Psoas muscle (tissue), 8 donors: Measurements from ENCODE around the gene GRK7. TPM values are rescaled to one million over a fixed set of nuclear protein-coding genes. Genes with fewer than 3 reads are reported as not detected.
"Not testable (repeated sequence)": the region's sequence is repeated elsewhere in the genome, so short reads cannot be mapped to it uniquely, and the experiment has no call there.

Source experiments
- ATAC-seq, 4 donors: fragments of 200-7000 bp; cut with Tn5 transposase; one replicate each; pipeline ENCODE4 v1.9.1; 2020; ENCODE audit warnings: moderate library complexity in 3 of 4, mild to moderate bottlenecking in 2 of 4
- DNase-seq, 2 donors: peaks; one replicate each; pipeline ENCODE4 v3.0.0-alpha.2; 2020
- H3K27ac ChIP-seq: fragments of 200-600 bp; one replicate; pipeline ENCODE4 v1.8.0; 2022
- H3K27me3 ChIP-seq, 3 donors: fragments of 200-600 bp in 1 of 3; one replicate each; pipeline versions ENCODE4 v1.6.1 to v1.8.0; 2013 to 2022; ENCODE audit warnings: low read length in 2 of 3, mild to moderate bottlenecking in 2 of 3, moderate library complexity in 1 of 3; ENCODE audit not compliant: insufficient read depth in 3 of 3
- H3K36me3 ChIP-seq, 2 donors: fragments of 200-600 bp in 1 of 2; one replicate each; pipeline versions ENCODE4 v1.6.1 to v1.8.0; 2013 to 2022; ENCODE audit warnings: low read depth in 1 of 2, mild to moderate bottlenecking in 1 of 2, moderate library complexity in 1 of 2; ENCODE audit not compliant: insufficient read depth in 1 of 2
- H3K4me1 ChIP-seq: fragments of 200-600 bp; one replicate; pipeline ENCODE4 v1.8.0; 2022
- H3K4me3 ChIP-seq: fragments of 200-600 bp; one replicate; pipeline ENCODE4 v1.8.0; 2022; ENCODE audit warnings: mild to moderate bottlenecking
- H3K9me3 ChIP-seq: fragments of 200-600 bp; one replicate; pipeline ENCODE4 v1.8.0; 2022
- CTCF ChIP-seq: fragments of 200-600 bp; IDR thresholded peaks from one replicate; pipeline ENCODE4 v1.8.0; 2022; ENCODE audit warnings: antibody characterized with exemption
- WGBS, 3 donors: extraction: QIAGEN DNeasy Blood & Tissue Kit; methylation state at CpG; one replicate each; pipeline versions ENCODE4 v1.1.6 to v1.1.7; 2013; 5-methylcytosine and 5-hydroxymethylcytosine counted together
- intact Hi-C, 2 donors: fragments of 100-400 bp; cut with DNase I; formaldehyde crosslinking; loops; one replicate each; pipeline versions ENCODE4 v1.11.0 to v1.14.2; 2022
- polyA plus RNA-seq, 3 donors: library from polyadenylated mRNA; stranded (reverse); fragments of 200-250 nt; gene quantifications; one replicate each; pipeline ENCODE4 v1.2.3, GENCODE V29; 2013
- total RNA-seq, 4 donors: library from RNA; stranded (reverse); fragmentation: NEBNext Ultra II Directional in 2 of 4; extraction: Animal tissue kit (Norgen Biotek cat#: 25700) in 2 of 4; gene quantifications; one replicate each; pipeline versions ENCODE4 v1.2.1 to v1.2.4, GENCODE V29; 2021 to 2023
- donor health status: healthy with polysubstance abuse.
- donor health status: DM: no; HTN: no; CAD: no; lungs with moderate emphysema.
- donor health status: Bipolar disorder and iron deficiency.
- donor health status: healthy.
- donor health status: DM: yes; HTN: yes; CAD: no.
- donor health status: DM: no; HTN: no; CAD: no.
- donor health status: DM: no; HTN: no; CAD: no.
- donor health status: DM: yes; HTN: yes; CAD: no.

The GRK7 gene
- total and polyA plus RNA-seq, 7 donors: 0.04 to 0.64 (median 0.11) TPM; not detected in 3

GRCh38 chr3:141743305-141743704 lies 19.9 kb upstream of the GRK7 start:
- ATAC-seq: no peak
- intact Hi-C loops: no loop called here
- peaks cover 0 to 46% of the 10 kb centered on the region in 2 donors for H3K36me3 ChIP-seq

GRCh38 chr3:141746962-141747361 lies 16.2 kb upstream of the GRK7 start:
- H3K27me3 ChIP-seq: no peaks in the 10 kb centered on the region
- H3K36me3 ChIP-seq: peaks cover 0 to 75% of the 10 kb centered on the region in 2 donors
- no peak overlapping the region for H3K4me3 ChIP-seq
- no peak for DNase-seq
- H3K4me1 ChIP-seq: peaks cover 26% of the 10 kb centered on the region
- no peak overlapping the region for H3K27ac ChIP-seq
- intact Hi-C loops: no loop called here
- 91 to 95% (median 94%) methylated on average over 4 of the region's 4 CpGs for WGBS, 3 donors
- no peaks in the 10 kb centered on the region for H3K9me3 ChIP-seq
- ATAC-seq: no peak
- no peak for TF ChIP-seq CTCF

More at GRCh38 chr3:141743305-141743704, 19.9 kb upstream of the GRK7 start:
- DNase-seq: no peak
- Histone ChIP-seq H3K4me1 (peaks cover 53% of the 10 kb centered on the region), H3K9me3 (no peaks in the 10 kb centered on the region), H3K4me3 (peak overlapping the region; percentile 2), H3K27me3 (no peaks in the 10 kb centered on the region), H3K27ac (peak overlapping the region; percentile 43)
- WGBS, 3 donors: 73 to 86% (median 75%) methylated on average over 1 of the region's 1 CpG
- no peak for TF ChIP-seq CTCF

GRCh38 chr3:141753399-141753798 lies 9.8 kb upstream of the GRK7 start:
- ATAC-seq: no peak
- H3K27ac ChIP-seq: no peak overlapping the region
- WGBS, 3 donors: 93 to 96% (median 96%) methylated on average over 3 of the region's 3 CpGs
- TF ChIP-seq CTCF: no peak
- no peaks in the 10 kb centered on the region for H3K27me3 ChIP-seq
- no peaks in the 10 kb centered on the region for H3K4me1 ChIP-seq
- H3K36me3 ChIP-seq: peaks cover 0 to 42% of the 10 kb centered on the region in 2 donors
- DNase-seq: no peak
- H3K4me3 ChIP-seq: no peak overlapping the region
- intact Hi-C loops: no loop called here
- H3K9me3 ChIP-seq: no peaks in the 10 kb centered on the region

GRCh38 chr3:141754032-141754431 lies 9.2 kb upstream of the GRK7 start:
- H3K27ac ChIP-seq: no peak overlapping the region
- no peaks in the 10 kb centered on the region for H3K9me3 ChIP-seq
- H3K4me1 ChIP-seq: no peaks in the 10 kb centered on the region
- 85 to 86% (median 85%) methylated on average over 1 of the region's 1 CpG for WGBS, 3 donors
- intact Hi-C loops: no loop called here
- no peak overlapping the region for H3K4me3 ChIP-seq
- H3K36me3 ChIP-seq: peaks cover 0 to 35% of the 10 kb centered on the region in 2 donors
- TF ChIP-seq CTCF: no peak
- H3K27me3 ChIP-seq: no peaks in the 10 kb centered on the region
- DNase-seq: no peak
- no peak for ATAC-seq

GRCh38 chr3:141762552-141762951 lies 656 bp upstream of the GRK7 start:
- H3K9me3 ChIP-seq, H3K4me3 ChIP-seq, H3K4me1 ChIP-seq, H3K27me3 ChIP-seq, DNase-seq, H3K36me3 ChIP-seq, ATAC-seq, intact Hi-C loops, H3K27ac ChIP-seq: not testable (repeated sequence)
- 86 to 90% (median 88%) methylated on average over 13 to 17 of the region's 19 CpGs for WGBS, 3 donors
